ENCODE results near the gene RPL21.
"Not testable (repeated sequence)": the region's sequence is repeated elsewhere in the genome, so short reads cannot be mapped to it uniquely, and the experiment has no call there.

RPL21 gene

GRCh38 chr13:27300406-27300805, 49.0 kb downstream of the RPL21 start:
- H3K4me3 ChIP-seq (ENCODE audit: low read length); H3K4me1 ChIP-seq (ENCODE audit: insufficient read depth, low read length); H3K9me3 ChIP-seq (ENCODE audit: low read length); H3K36me3 ChIP-seq (ENCODE audit: insufficient read depth, low read length); H2AFZ ChIP-seq (ENCODE audit: low read depth, low read length): not testable (repeated sequence)
- peaks cover 12% of the 10 kb centered on the region for H3K27me3 ChIP-seq (ENCODE audit: insufficient read depth, low read length)

GRCh38 chr13:27300941-27301586, 49.7 kb downstream of the RPL21 start:
- Histone ChIP-seq H3K9me3 (ENCODE audit: low read length) (no peaks in the 10 kb centered on the region), H3K4me1 (ENCODE audit: insufficient read depth, low read length) (no peaks in the 10 kb centered on the region), H3K27me3 (ENCODE audit: insufficient read depth, low read length) (peaks cover 9% of the 10 kb centered on the region), H3K36me3 (ENCODE audit: insufficient read depth, low read length) (no peaks in the 10 kb centered on the region), H2AFZ (ENCODE audit: low read depth, low read length) (no peak overlapping the region), H3K4me3 (ENCODE audit: low read length) (no peak overlapping the region)

- H3K27me3 ChIP-seq (ENCODE audit: insufficient read depth, low read length): peaks cover 13% of the 10 kb centered on the region
- H3K36me3 ChIP-seq (ENCODE audit: insufficient read depth, low read length): no peaks in the 10 kb centered on the region
- no peak overlapping the region for H2AFZ ChIP-seq (ENCODE audit: low read depth, low read length)
- H3K4me3 ChIP-seq (ENCODE audit: low read length): no peak overlapping the region
- H3K9me3 ChIP-seq (ENCODE audit: low read length): no peaks in the 10 kb centered on the region
- H3K4me1 ChIP-seq (ENCODE audit: insufficient read depth, low read length): no peaks in the 10 kb centered on the region
Observed at GRCh38 chr13:27302643-27303262, 51.4 kb downstream of the RPL21 start.

- peaks cover 5% of the 10 kb centered on the region for H3K27me3 ChIP-seq (ENCODE audit: insufficient read depth, low read length)
- no peaks in the 10 kb centered on the region for H3K4me1 ChIP-seq (ENCODE audit: insufficient read depth, low read length)
- no peak overlapping the region for H2AFZ ChIP-seq (ENCODE audit: low read depth, low read length)
- no peaks in the 10 kb centered on the region for H3K36me3 ChIP-seq (ENCODE audit: insufficient read depth, low read length)
- no peak overlapping the region for H3K4me3 ChIP-seq (ENCODE audit: low read length)
- no peaks in the 10 kb centered on the region for H3K9me3 ChIP-seq (ENCODE audit: low read length)
Observed at GRCh38 chr13:27304099-27304498, 52.7 kb downstream of the RPL21 start.

- no peak overlapping the region for H2AFZ ChIP-seq (ENCODE audit: low read depth, low read length)
- H3K9me3 ChIP-seq (ENCODE audit: low read length): no peaks in the 10 kb centered on the region
- H3K36me3 ChIP-seq (ENCODE audit: insufficient read depth, low read length): no peaks in the 10 kb centered on the region
- H3K27me3 ChIP-seq (ENCODE audit: insufficient read depth, low read length): peaks cover 5% of the 10 kb centered on the region
- H3K4me3 ChIP-seq (ENCODE audit: low read length): no peak overlapping the region
- no peaks in the 10 kb centered on the region for H3K4me1 ChIP-seq (ENCODE audit: insufficient read depth, low read length)
Observed at GRCh38 chr13:27304611-27305010, 53.3 kb downstream of the RPL21 start.

All from neuron (in vitro differentiated cells).